ENCODE data around the gene PTH1R. TPM values are rescaled to one million over a fixed set of nuclear protein-coding genes. Genes with fewer than 3 reads are reported as not detected.

The PTH1R gene
- total RNA-seq, 4 donors from 2014 or later, result 1.1 to 4.2 (median 3.0) TPM

- Histone ChIP-seq H3K36me3 (no peaks in the 10 kb centered on the region), H3K4me3 (no peak overlapping the region), H3K4me1 (peaks cover 23% of the 10 kb centered on the region), H3K27ac (no peak overlapping the region), H3K27me3 (peaks cover 8% of the 10 kb centered on the region), H3K9me3 (no peaks in the 10 kb centered on the region)
- DNase-seq (ENCODE audit: low spot score in 2 of 2), result no peak
- TF ChIP-seq CTCF (IDR thresholded peaks at IDR 0.05), result no peak
- TF ChIP-seq POLR2AphosphoS5 (IDR thresholded peaks at IDR 0.05), result no peak
- no peak for TF ChIP-seq EP300 (IDR thresholded peaks at IDR 0.05)
- TF ChIP-seq POLR2A (IDR thresholded peaks at IDR 0.05), result no peak
- whole genome bisulfite sequencing, result 80% methylated on average over 2 of the region's 13 CpGs
Observed at GRCh38 chr3:46888705-46889104, 11.2 kb downstream of the PTH1R start.

GRCh38 chr3:46889381-46890110 lies 12.0 kb downstream of the PTH1R start:
- H3K27me3 ChIP-seq, result peaks cover 3% of the 10 kb centered on the region
- no peaks in the 10 kb centered on the region for H3K36me3 ChIP-seq
- H3K4me1 ChIP-seq, result peaks cover 27% of the 10 kb centered on the region
- H3K27ac ChIP-seq, result no peak overlapping the region
- TF ChIP-seq POLR2AphosphoS5 (IDR thresholded peaks at IDR 0.05), result no peak
- no peak for TF ChIP-seq EP300 (IDR thresholded peaks at IDR 0.05)
- TF ChIP-seq CTCF (IDR thresholded peaks at IDR 0.05), result no peak
- no peak for TF ChIP-seq POLR2A (IDR thresholded peaks at IDR 0.05)
- no peaks in the 10 kb centered on the region for H3K9me3 ChIP-seq
- 62% methylated on average over 6 of the region's 6 CpGs for WGBS
- DNase-seq (ENCODE audit: low spot score in 2 of 2), result no peak
- H3K4me3 ChIP-seq, result no peak overlapping the region

GRCh38 chr3:46890132-46890531 lies 12.6 kb downstream of the PTH1R start:
- no peaks in the 10 kb centered on the region for H3K36me3 ChIP-seq
- WGBS, result 100% methylated on average over 1 of the region's 1 CpG
- no peak for DNase-seq (ENCODE audit: low spot score in 2 of 2)
- no peak for TF ChIP-seq POLR2AphosphoS5 (IDR thresholded peaks at IDR 0.05)
- no peak for TF ChIP-seq EP300 (IDR thresholded peaks at IDR 0.05)
- no peak for TF ChIP-seq CTCF (IDR thresholded peaks at IDR 0.05)
- TF ChIP-seq POLR2A (IDR thresholded peaks at IDR 0.05), result no peak
- H3K4me3 ChIP-seq, result no peak overlapping the region
- H3K9me3 ChIP-seq, result no peaks in the 10 kb centered on the region
- H3K4me1 ChIP-seq, result peaks cover 29% of the 10 kb centered on the region
- no peak overlapping the region for H3K27ac ChIP-seq
- no peaks in the 10 kb centered on the region for H3K27me3 ChIP-seq

- no peak for DNase-seq (ENCODE audit: low spot score in 2 of 2)
- Histone ChIP-seq H3K4me3 (no peak overlapping the region), H3K9me3 (no peaks in the 10 kb centered on the region), H3K27me3 (no peaks in the 10 kb centered on the region), H3K36me3 (no peaks in the 10 kb centered on the region), H3K27ac (no peak overlapping the region), H3K4me1 (peaks cover 36% of the 10 kb centered on the region)
- WGBS, result 87% methylated on average over 3 of the region's 3 CpGs
- no peak for TF ChIP-seq POLR2AphosphoS5 (IDR thresholded peaks at IDR 0.05)
- TF ChIP-seq POLR2A (IDR thresholded peaks at IDR 0.05), result no peak
- no peak for TF ChIP-seq EP300 (IDR thresholded peaks at IDR 0.05)
- no peak for TF ChIP-seq CTCF (IDR thresholded peaks at IDR 0.05)
Observed at GRCh38 chr3:46891132-46891531, 13.6 kb downstream of the PTH1R start.

- 29% methylated on average over 9 of the region's 58 CpGs for WGBS
- Histone ChIP-seq H3K9me3 (no peaks in the 10 kb centered on the region), H3K36me3 (no peaks in the 10 kb centered on the region), H3K27me3 (no peaks in the 10 kb centered on the region), H3K4me1 (peaks cover 36% of the 10 kb centered on the region), H3K27ac (no peak overlapping the region), H3K4me3 (peak overlapping the region; percentile 53)
- peak; percentile 83 to 90 for DNase-seq (ENCODE audit: low spot score in 2 of 2)
- TF ChIP-seq CTCF (IDR thresholded peaks at IDR 0.05) (no peak), EP300 (IDR thresholded peaks at IDR 0.05) (no peak), POLR2AphosphoS5 (IDR thresholded peaks at IDR 0.05) (no peak), POLR2A (IDR thresholded peaks at IDR 0.05) (no peak)
Observed at GRCh38 chr3:46892285-46893145, 15.0 kb downstream of the PTH1R start.

All from suprapubic skin (tissue), 4 donors.